C4-2B (cell line): ENCODE data around the gene ANGPTL8.

Experiments used
- H3K27ac ChIP-seq: fragments of 450-650 bp; 2 replicates; pipeline ENCODE4 v1.5.1; 2017
- ZFX ChIP-seq: fragments of 450-650 bp; IDR thresholded peaks from 2 replicates; pipeline ENCODE4 v1.6.1; 2017
- TF ChIP-seq, protein P1 (sequence below): fragments of 450-650 bp; conservative IDR thresholded peaks from 2 replicates; pipeline ENCODE4 v1.5.1; 2017; ENCODE audit warnings: mild to moderate bottlenecking

Gene ANGPTL8

DNA sequence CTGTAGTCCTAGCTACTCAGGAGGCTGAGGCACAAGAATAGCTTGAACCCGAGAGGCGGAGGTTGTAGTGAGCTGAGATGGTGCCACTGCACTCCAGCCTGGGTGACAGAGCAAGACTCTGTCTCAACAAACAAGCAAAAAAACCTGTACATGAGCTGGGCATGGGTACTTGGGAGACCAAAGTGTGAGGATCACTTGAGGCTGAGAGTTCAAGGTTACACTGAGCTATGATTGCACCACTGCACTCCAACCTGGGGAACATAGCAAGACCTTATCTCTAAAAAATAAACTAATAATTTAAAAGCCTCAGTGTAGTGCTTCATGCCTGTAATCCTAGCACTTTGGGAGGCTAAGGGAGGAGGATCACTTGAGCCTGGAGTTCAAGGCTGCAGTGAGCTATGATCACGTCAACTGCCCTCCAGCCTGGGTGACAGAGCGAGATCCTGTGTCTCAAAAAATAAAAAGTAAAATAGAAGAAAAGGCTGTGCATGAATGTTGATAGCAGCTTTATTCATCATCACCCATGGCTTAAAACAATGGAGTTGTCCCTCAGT lies 35.2 kb downstream of the ANGPTL8 start:
- TF ChIP-seq, protein P1, sequence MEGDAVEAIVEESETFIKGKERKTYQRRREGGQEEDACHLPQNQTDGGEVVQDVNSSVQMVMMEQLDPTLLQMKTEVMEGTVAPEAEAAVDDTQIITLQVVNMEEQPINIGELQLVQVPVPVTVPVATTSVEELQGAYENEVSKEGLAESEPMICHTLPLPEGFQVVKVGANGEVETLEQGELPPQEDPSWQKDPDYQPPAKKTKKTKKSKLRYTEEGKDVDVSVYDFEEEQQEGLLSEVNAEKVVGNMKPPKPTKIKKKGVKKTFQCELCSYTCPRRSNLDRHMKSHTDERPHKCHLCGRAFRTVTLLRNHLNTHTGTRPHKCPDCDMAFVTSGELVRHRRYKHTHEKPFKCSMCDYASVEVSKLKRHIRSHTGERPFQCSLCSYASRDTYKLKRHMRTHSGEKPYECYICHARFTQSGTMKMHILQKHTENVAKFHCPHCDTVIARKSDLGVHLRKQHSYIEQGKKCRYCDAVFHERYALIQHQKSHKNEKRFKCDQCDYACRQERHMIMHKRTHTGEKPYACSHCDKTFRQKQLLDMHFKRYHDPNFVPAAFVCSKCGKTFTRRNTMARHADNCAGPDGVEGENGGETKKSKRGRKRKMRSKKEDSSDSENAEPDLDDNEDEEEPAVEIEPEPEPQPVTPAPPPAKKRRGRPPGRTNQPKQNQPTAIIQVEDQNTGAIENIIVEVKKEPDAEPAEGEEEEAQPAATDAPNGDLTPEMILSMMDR, result no peak
- no peak for TF ChIP-seq ZFX
- no peak overlapping the region for H3K27ac ChIP-seq

GRCh38 chr19:11278670-11279069 lies 39.3 kb downstream of the ANGPTL8 start:
- TF ChIP-seq, protein P1, result no peak
- no peak for TF ChIP-seq ZFX
- H3K27ac ChIP-seq, result no peak overlapping the region

- TF ChIP-seq, protein P1, result no peak
- no peak for TF ChIP-seq ZFX
- no peak overlapping the region for H3K27ac ChIP-seq
These were observed 40.3 kb downstream of the ANGPTL8 start for GRCh38 chr19:11279505-11280236.

DNA sequence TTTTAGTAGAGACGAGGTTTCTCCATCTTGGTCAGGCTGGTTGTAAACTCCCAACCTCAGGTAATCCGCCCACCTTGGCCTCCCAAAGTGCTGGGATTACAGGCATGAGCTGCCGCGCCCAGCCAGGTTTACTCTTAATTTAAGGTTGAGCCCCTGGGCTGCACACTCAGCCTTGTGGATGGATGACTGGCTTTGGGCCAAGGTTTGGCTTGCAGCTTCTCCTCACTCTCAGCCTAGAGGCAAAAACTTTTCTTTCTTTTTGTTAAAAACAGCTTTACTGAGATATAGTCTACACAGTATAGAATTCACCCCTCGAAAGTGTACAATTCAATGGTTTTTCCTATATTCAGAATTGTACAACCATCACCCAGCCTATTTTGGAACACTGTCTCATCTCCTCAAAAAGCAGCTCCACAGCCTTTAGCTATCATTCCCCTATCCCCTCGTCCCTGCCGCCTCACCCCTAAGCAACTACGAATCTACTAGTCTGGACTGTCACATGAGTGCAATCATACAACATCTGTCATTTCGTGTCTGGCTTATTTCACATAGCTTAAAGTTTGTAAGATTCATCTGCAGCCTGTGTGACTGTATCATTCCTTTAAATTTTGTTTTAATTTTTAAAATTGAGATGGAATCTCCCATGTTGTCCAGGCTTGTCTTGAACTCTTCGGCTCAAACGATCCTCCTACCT lies 42.1 kb downstream of the ANGPTL8 start:
- TF ChIP-seq, protein P1, result no peak
- no peak for TF ChIP-seq ZFX
- no peak overlapping the region for H3K27ac ChIP-seq

- H3K27ac ChIP-seq, result no peak overlapping the region
- TF ChIP-seq ZFX, result no peak
- TF ChIP-seq, protein P1, result no peak
These were observed 45.1 kb downstream of the ANGPTL8 start for GRCh38 chr19:11284515-11284914.

DNA sequence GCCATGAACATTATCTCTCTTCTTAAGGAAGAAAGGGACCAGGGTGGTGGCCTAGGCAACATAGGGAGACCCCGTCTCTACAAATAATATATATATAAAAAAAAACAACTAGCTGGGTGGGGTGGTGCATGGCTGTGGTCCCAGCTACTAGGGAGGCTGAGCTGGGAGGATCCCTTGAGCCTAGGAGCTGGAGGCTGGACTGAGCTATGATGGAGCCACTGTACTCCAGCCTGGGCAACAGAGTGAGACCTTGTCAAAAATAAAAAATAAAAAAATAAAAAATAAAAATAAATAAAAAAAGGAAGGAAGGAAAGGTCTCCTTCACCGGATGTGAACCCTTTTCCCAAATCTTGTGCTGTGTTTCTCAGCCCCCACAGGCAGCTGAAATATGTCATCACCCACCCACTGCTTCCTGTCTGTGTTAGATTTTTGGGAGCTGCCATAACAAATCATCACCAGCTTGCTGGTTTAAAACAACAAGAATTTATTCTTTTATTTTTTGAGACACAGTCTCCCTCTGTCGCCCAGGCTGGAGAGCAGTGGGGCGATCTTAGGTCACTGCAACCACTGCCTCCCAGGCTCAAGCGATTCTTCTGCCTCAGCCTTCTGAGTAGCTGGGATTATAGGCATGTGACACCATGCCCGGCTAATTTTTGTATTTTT lies 47.0 kb downstream of the ANGPTL8 start:
- no peak for TF ChIP-seq ZFX
- TF ChIP-seq, protein P1, result no peak

DNA sequence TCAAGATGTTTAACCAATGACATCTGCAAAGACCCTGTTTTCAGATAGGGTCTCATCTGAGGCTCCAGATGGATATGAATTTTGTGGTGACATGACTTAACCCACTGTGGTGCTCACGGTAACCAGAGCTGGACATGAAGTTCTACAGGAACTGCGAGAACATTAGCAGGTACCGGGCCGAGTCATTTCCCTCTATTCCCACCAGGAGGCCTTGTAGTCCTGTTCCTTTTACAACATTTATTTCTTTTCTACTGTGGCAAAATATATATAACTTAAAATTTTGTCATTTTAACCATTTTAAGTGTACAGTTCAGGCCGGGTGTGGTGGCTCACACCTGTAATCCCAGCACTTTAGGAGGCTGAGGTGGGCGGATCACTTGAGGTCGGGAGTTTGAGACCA lies 48.9 kb downstream of the ANGPTL8 start:
- no peak overlapping the region for H3K27ac ChIP-seq
- TF ChIP-seq, protein P1, result peak; percentile 70
- TF ChIP-seq ZFX, result no peak

More for the DNA sequence above, 47.0 kb downstream of the ANGPTL8 start:
- no peak overlapping the region for H3K27ac ChIP-seq
